GM12878 (cell line): ENCODE results near the gene CRHR2. TPM values are rescaled to one million over a fixed set of nuclear protein-coding genes. Genes with fewer than 3 reads are reported as not detected.

Experiments used
- ATAC-seq: fragments of 200-7000 bp; cut with Tn5 transposase; 3 replicates; pipeline ENCODE4 v1.9.1; 2020; ENCODE audit warnings: mild to moderate bottlenecking, moderate library complexity
- BruUV-seq: library from RNA; stranded (reverse); fragments of 400-500 nt; replicated peaks from 2 replicates; lab custom pipeline; 2021; lab: Mats Ljungman, UMichigan
- CTCF ChIA-PET: fragments of 300-600 bp; sonication (Branson Sonifier 250); formaldehyde crosslinking; extraction: SDS; loops from one replicate; lab custom pipeline; 2021; ENCODE audit warnings: inconsistent platforms; lab: Yijun Ruan, JAX
- POLR2A ChIA-PET: fragments of 350-600 bp; formaldehyde crosslinking; extraction: SDS; loops from one replicate; lab custom pipeline; 2021; ENCODE audit warnings: inconsistent platforms; lab: Charles Lee
- RAD21 ChIA-PET: fragments of 300-600 bp; sonication (Branson Sonifier 250); formaldehyde crosslinking; loops from one replicate; lab custom pipeline; 2023; ENCODE audit warnings: antibody characterized with exemption; ENCODE audit not compliant: unreplicated experiment; lab: Charles Lee
- SMC1A ChIA-PET: fragments of 300-600 bp; sonication (Branson Sonifier 250); formaldehyde crosslinking; loops from one replicate; lab custom pipeline; 2023; ENCODE audit not compliant: unreplicated experiment, uncharacterized antibody; lab: Charles Lee
- DNase-seq: peaks from one replicate; pipeline ENCODE4 v3.0.0-alpha.2; 2011; ENCODE audit warnings: low read depth, low spot score
- FAIRE-seq: peaks from 3 replicates; lab custom pipeline; 2011; peaks lifted over from hg19 to GRCh38; lab: Jason Lieb, UNC
- H2AFZ ChIP-seq: 2 replicates; pipeline ENCODE4 v1.6.0; 2011; ENCODE audit warnings: low read depth, low read length, control low read depth; ENCODE audit not compliant: control insufficient read depth
- H3K27ac ChIP-seq: 2 replicates; pipeline ENCODE4 v1.5.1; 2011; ENCODE audit warnings: control low read depth; ENCODE audit not compliant: control insufficient read depth, insufficient read depth
- H3K27me3 ChIP-seq, 2 experiments: replicated peaks in 1 of 2; 2 replicates each; pipeline versions ENCODE4 v1.6.0 to v1.6.1; 2011; ENCODE audit warnings: low read length in 1 of 2; ENCODE audit not compliant: control insufficient read depth in 2 of 2, insufficient read depth in 2 of 2
- H3K36me3 ChIP-seq, 2 experiments: 2 replicates each; pipeline ENCODE4 v1.5.1; 2011; ENCODE audit warnings: low read length in 1 of 2; ENCODE audit not compliant: control insufficient read depth in 2 of 2, insufficient read depth in 2 of 2
- H3K4me1 ChIP-seq: 2 replicates; pipeline ENCODE4 v1.6.1; 2011; ENCODE audit warnings: mild to moderate bottlenecking, low read length, moderate library complexity, mixed read lengths; ENCODE audit not compliant: control insufficient read depth, insufficient read depth
- H3K4me2 ChIP-seq: 2 replicates; pipeline ENCODE4 v1.6.0; 2011; ENCODE audit warnings: control low read depth; ENCODE audit not compliant: control insufficient read depth, insufficient read depth
- H3K4me3 ChIP-seq: fragments of 200-600 bp; sonication (generic); 2 replicates; pipeline ENCODE4 v1.5.1; 2016
- H3K79me2 ChIP-seq: 2 replicates; pipeline ENCODE4 v1.6.0; 2011; ENCODE audit warnings: low read length; ENCODE audit not compliant: control insufficient read depth, insufficient read depth
- H3K9ac ChIP-seq: 2 replicates; pipeline ENCODE4 v1.8.0; 2011; ENCODE audit warnings: low read length, control low read depth, mixed read lengths; ENCODE audit not compliant: control insufficient read depth, insufficient read depth
- H3K9me3 ChIP-seq: replicated peaks from 3 replicates; pipeline ENCODE4 v1.5.1; 2011; ENCODE audit warnings: mild to moderate bottlenecking, low read length; ENCODE audit not compliant: control insufficient read depth, insufficient read depth
- H4K20me1 ChIP-seq: 2 replicates; pipeline ENCODE4 v1.6.0; 2011; ENCODE audit not compliant: control insufficient read depth, insufficient read depth
- CHD1 ChIP-seq: IDR thresholded peaks from 2 replicates; pipeline ENCODE4 v1.6.1; 2012; ENCODE audit warnings: low read depth, low read length, improper control_type of control experiment
- DPF2 ChIP-seq: fragments of 450-650 bp; IDR thresholded peaks from 2 replicates; pipeline ENCODE4 v1.6.1; 2017; ENCODE audit warnings: mild to moderate bottlenecking
- ETV6 ChIP-seq, 2 experiments: fragments of 450-650 bp in 1 of 2; IDR thresholded peaks in 1 of 2; conservative IDR thresholded peaks in 1 of 2; 2 replicates each; pipeline ENCODE4 v1.6.1; 2014; ENCODE audit warnings: antibody characterized with exemption in 1 of 2, borderline replicate concordance in 1 of 2, low read depth in 1 of 2, mild to moderate bottlenecking in 1 of 2, moderate library complexity in 1 of 2
- JUND ChIP-seq: IDR thresholded peaks from 2 replicates; pipeline ENCODE4 v1.6.1; 2012; ENCODE audit warnings: low read depth, mild to moderate bottlenecking, low read length, improper control_type of control experiment, moderate library complexity
- MTA2 ChIP-seq: fragments of 450-650 bp; IDR thresholded peaks from 2 replicates; pipeline ENCODE4 v1.6.1; 2016; ENCODE audit warnings: low read depth, mild to moderate bottlenecking, moderate library complexity
- SMC3 ChIP-seq: IDR thresholded peaks from 2 replicates; pipeline ENCODE4 v1.6.1; 2011; ENCODE audit warnings: low read length, improper control_type of control experiment, borderline replicate concordance
- STAT3 ChIP-seq: IDR thresholded peaks from 2 replicates; pipeline ENCODE4 v1.6.1; 2011; ENCODE audit warnings: low read depth, low read length, improper control_type of control experiment
- TCF3 ChIP-seq: IDR thresholded peaks from 2 replicates; pipeline ENCODE4 v1.6.1; 2012; ENCODE audit warnings: low read depth, mild to moderate bottlenecking, low read length, borderline replicate concordance; ENCODE audit not compliant: insufficient read depth
- WGBS: methylation state at CpG from one replicate; pipeline ENCODE4 v1.1.6; 2016; ENCODE audit warnings: low lambda C conversion rate; ENCODE audit not compliant: insufficient replicate concordance, insufficient coverage; ENCODE audit errors: missing lambda C conversion rate; 5-methylcytosine and 5-hydroxymethylcytosine counted together
- in situ Hi-C: fragments of 300-500 bp; cut with MboI; formaldehyde crosslinking; loops from 9 replicates; pipeline ENCODE4 v1.14.3; 2018; ENCODE audit warnings: mixed read lengths
- intact Hi-C: fragments of 100-400 bp; cut with micrococcal nuclease; formaldehyde crosslinking; loops from one replicate; pipeline ENCODE4 v1.14.2; 2022; ENCODE audit not compliant: unreplicated experiment
- polyA plus RNA-seq, 11 experiments: library from polyadenylated mRNA; depleted of rRNA in 4 of 11; unstranded in 6 of 11; stranded (reverse) in 5 of 11; fragments of >200 nt; fragmentation: Nextera tagmentation in 4 of 11; fragmentation: Illumina TruSeq in 1 of 11; extraction: Ambion mirVana in 4 of 11; extraction: Trizol in 1 of 11; gene quantifications; 1 replicate in 1 of 11; 2 replicates in 10 of 11; pipeline versions ENCODE4 v1.2.1 to v1.2.3, GENCODE V29; 2011 to 2016; ENCODE audit warnings: inconsistent platforms in 2 of 11, missing spikeins in 2 of 11, low read depth in 1 of 11
- total RNA-seq, 4 experiments: library from RNA; depleted of rRNA in 3 of 4; stranded (reverse); fragments of >200 nt in 3 of 4; fragmentation: Illumina TruSeq in 1 of 4; extraction: Trizol in 1 of 4; gene quantifications; 2 replicates each; pipeline versions ENCODE4 v1.2.1 to v1.2.3, GENCODE V29; 2013 to 2021

Gene CRHR2
- total and polyA plus RNA-seq, 10 of the 15 experiments (the other 5 are each of a cell fraction or from before 2014, with no cell fraction given) = not detected

GRCh38 chr7:30692438-30692837 lies 10.2 kb upstream of the CRHR2 start:
- FAIRE-seq = no peak
- no peaks in the 10 kb centered on the region for H4K20me1 ChIP-seq
- H3K9me3 ChIP-seq = no peaks in the 10 kb centered on the region
- no peak overlapping the region for H3K4me3 ChIP-seq
- peaks cover 0 to 4% of the 10 kb centered on the region in 2 experiments; a peak in 2 of 4 replicates for H3K27me3 ChIP-seq
- ChIA-PET POLR2A (interaction anchor here (0.6 kb wide), 1 partner anchor 161 kb away, joined by 3 read pairs; no protein-coding TSS in a partner anchor), RAD21 (no interaction called here), SMC1A (no interaction called here), CTCF (no interaction called here)
- no peak for TF ChIP-seq CHD1
- no peak for TF ChIP-seq ETV6 (conservative IDR thresholded peaks at IDR 0.05 in 1 of 2, IDR thresholded peaks at IDR 0.05 in 1 of 2; ENCODE audit: borderline replicate concordance in 1 of 2, low read depth in 1 of 2)
- TF ChIP-seq TCF3 = no peak
- BruUV-seq = no TSS peak
- H3K9ac ChIP-seq = no peak overlapping the region
- no peaks in the 10 kb centered on the region for H3K4me1 ChIP-seq
- no peak overlapping the region for H2AFZ ChIP-seq
- no peak for ATAC-seq
- no peaks in the 10 kb centered on the region for H3K36me3 ChIP-seq
- H3K27ac ChIP-seq = no peak overlapping the region
- intact Hi-C loops (no loop called here), in situ Hi-C loops (no loop called here)
- WGBS = 39% methylated on average over 10 of the region's 10 CpGs
- DNase-seq = no peak
- H3K4me2 ChIP-seq = no peak overlapping the region
- no peaks in the 10 kb centered on the region for H3K79me2 ChIP-seq

- H3K27me3 ChIP-seq = peaks cover 0 to 4% of the 10 kb centered on the region in 2 experiments; a peak in 3 of 4 replicates
- no peaks in the 10 kb centered on the region for H3K79me2 ChIP-seq
- no peak overlapping the region for H3K27ac ChIP-seq
- no peaks in the 10 kb centered on the region for H3K36me3 ChIP-seq
- no peak overlapping the region for H3K9ac ChIP-seq
- WGBS = 24% methylated on average over 7 of the region's 7 CpGs
- ChIA-PET RAD21 (no interaction called here), SMC1A (no interaction called here), POLR2A (no interaction called here), CTCF (interaction anchor here (0.5 kb wide), 1 partner anchor 199 kb away, joined by 3 read pairs; no protein-coding TSS in a partner anchor)
- H3K4me2 ChIP-seq = no peak overlapping the region
- H3K4me3 ChIP-seq = no peak overlapping the region
- no peak for ATAC-seq
- no peaks in the 10 kb centered on the region for H3K9me3 ChIP-seq
- H4K20me1 ChIP-seq = no peaks in the 10 kb centered on the region
- TF ChIP-seq JUND = no peak
- no peak for TF ChIP-seq STAT3
- no peak for TF ChIP-seq MTA2
- no peak for TF ChIP-seq DPF2
- TF ChIP-seq SMC3 = no peak
- BruUV-seq = no TSS peak
- in situ Hi-C loops = no loop called here
- H3K4me1 ChIP-seq = no peaks in the 10 kb centered on the region
- DNase-seq = no peak
- no peak for FAIRE-seq
- intact Hi-C loops = no loop called here
- no peak overlapping the region for H2AFZ ChIP-seq
These were observed 7.8 kb upstream of the CRHR2 start for GRCh38 chr7:30690011-30690410.
